HG03469 (cell line): ENCODE data around the gene ZFHX3.

Experiments
- ATAC-seq: cut with Tn5 transposase; IDR thresholded peaks from one replicate; pipeline ENCODE4 v1.9.1; 2021; ENCODE audit warnings: mild to moderate bottlenecking, moderate library complexity, moderate number of reproducible peaks; ENCODE audit not compliant: unreplicated experiment

Gene ZFHX3

GRCh38 chr16:72911971-72912370, 136.0 kb downstream of the ZFHX3 start:
- no peak for ATAC-seq

GRCh38 chr16:72910875-72911274, 137.1 kb downstream of the ZFHX3 start:
- ATAC-seq: no peak

DNA sequence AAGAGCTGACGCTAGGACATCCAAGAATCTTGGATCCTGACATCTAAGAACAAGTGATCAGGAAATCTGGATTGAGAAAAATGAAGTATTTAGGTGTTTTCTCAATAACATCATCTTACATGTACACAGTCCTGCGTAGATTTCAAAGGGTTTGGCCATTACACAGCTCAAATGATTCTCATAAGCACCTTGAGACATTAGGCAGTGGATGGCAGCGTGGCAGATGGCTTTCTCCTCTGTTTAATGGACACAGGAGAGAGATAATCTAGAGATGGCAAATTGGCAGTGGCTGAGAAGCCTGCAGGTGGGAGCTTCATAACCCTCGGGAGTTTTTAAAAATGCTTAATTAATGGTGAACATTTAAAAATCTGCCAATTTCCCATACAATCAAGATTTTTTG, 137.5 kb downstream of the ZFHX3 start:
- no peak for ATAC-seq

GRCh38 chr16:72909196-72909595, 138.7 kb downstream of the ZFHX3 start:
- no peak for ATAC-seq

DNA sequence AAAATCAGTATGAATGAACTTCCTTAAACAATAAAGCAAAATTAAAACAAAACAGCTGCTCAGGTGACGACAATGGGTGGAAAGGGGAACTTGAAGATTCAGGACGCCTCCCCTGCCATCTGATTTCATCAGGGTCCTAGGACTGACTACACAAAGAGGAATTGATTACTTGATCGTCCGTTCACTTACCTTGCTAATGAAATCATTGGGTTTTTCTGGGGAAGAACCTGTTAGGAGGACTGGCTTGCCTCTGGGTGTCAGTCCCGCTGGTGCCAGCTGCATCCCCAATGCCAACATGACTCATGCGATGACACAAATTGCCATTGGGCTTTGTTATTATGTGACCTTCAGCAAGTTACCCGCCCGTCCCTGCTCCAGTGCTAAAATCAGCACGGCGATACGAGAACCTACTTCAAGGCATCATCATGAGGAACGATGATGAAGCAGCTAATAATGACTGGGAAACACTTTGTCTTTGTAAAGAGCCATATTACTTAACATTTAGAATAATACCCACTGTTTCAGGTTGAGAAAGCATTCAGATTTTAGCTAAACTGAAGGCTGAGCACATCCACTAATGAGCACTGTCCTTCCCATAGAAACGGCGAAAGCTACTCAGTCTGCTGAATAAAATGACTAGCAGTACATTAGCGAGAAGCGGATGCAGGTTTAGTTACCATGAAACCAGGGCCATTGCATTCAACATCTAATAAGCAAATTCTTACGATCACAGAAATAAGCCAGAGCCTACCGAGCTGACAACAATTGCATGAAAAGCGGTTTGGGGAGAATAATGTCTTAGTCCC, 139.4 kb downstream of the ZFHX3 start:
- ATAC-seq: no peak

GRCh38 chr16:72905581-72905980, 142.3 kb downstream of the ZFHX3 start:
- ATAC-seq: no peak

- no peak for ATAC-seq
These were observed 144.8 kb downstream of the ZFHX3 start for GRCh38 chr16:72903176-72903575.

- ATAC-seq: no peak
These were observed 145.7 kb downstream of the ZFHX3 start for GRCh38 chr16:72902206-72902605.

DNA sequence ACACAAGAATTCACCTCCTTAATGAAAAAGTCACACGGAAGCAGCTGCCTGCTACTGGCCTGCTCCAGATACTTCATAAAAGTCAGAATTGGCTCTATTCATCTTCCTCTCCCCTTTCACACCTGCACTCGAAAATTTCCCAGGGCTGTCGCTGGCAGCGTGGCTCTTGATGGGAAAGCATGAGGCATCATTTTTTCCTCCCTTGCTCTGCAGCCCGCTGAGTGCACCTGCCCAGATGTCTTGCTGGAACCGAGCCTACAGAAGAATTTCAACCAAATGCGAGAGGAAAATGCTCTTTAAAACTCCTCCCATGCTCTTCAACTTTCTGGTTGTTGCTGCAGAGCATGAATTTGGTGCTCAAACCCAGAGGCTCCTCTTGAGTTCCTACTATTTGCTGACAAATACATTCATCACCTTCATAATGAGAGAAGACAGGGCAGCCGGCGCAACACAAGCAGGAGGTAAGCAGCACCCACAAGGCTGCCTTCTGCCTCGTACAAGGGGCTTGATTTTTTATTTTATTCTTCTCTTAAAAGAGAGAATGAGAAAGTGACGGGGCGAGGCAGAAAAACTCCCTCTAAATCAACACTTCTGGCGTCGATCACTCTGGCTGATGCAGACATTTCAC, 146.8 kb downstream of the ZFHX3 start:
- ATAC-seq: no peak

GRCh38 chr16:72898216-72898825, 149.6 kb downstream of the ZFHX3 start:
- ATAC-seq: no peak

DNA sequence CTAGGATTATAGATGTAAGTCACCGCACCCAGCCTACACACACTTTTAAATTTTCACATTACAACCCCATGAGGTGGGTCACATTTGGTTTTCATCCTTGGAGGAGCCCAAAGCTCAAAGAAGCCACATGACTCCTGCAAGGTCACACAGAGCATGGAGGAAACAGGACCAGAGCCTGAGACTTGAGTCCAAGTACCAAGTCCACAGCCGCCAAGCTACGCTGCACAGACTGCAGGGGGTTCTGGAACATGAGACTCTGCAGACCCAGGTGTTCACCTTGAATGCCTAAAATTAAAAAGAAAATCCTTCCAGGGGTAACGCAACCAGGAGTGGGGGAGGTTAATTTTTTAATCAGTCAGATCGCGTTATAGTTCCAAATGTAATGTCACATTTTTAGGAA, 150.2 kb downstream of the ZFHX3 start:
- ATAC-seq: no peak

DNA sequence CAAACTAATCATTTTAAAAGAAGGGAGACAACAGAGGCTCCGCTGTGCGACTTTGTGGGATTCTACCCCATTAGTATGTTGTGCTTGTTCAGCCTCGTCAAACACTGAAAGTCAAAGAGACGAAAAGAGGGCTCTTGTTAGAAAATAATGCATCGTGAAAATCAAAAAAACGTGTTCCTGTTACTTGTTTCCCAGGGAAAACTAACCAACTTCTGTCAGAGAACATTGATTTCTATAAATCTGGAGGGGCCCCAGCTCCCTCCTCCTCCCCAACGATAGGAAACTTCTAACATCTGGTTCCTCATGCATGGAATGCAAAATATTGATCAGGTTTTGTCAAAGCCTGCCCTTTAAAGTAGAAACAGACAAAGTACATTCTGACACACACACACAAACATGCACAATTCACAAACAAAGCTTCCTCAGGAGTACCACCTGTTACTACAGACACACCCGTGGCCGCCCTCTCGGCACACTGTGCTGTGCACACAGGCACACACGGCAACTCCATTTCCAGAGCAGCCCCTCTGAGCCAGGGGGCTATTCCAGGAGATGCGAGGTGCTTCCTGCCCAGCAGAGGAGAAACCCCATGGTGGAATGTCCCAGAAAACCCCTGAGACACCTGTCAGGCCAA, 151.3 kb downstream of the ZFHX3 start:
- no peak for ATAC-seq

DNA sequence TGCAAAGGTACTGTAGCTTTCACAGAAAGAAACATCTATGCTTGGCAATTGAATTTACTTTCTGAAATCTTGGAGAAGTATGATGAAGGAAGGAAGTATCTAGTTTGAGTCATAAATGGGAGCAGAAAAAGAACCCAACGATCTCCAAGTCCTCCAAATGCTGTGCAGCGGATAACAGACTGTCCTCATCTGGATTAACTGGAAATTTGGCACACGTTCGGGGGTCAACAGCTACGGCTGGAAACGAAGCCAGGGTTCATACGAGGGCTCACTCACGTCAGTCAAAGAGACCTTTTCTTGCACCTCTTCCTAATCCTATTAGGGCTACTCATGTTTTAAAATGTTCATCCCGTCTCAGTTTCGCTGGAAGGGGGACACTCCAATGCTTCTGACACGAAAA, 152.0 kb downstream of the ZFHX3 start:
- no peak for ATAC-seq

DNA sequence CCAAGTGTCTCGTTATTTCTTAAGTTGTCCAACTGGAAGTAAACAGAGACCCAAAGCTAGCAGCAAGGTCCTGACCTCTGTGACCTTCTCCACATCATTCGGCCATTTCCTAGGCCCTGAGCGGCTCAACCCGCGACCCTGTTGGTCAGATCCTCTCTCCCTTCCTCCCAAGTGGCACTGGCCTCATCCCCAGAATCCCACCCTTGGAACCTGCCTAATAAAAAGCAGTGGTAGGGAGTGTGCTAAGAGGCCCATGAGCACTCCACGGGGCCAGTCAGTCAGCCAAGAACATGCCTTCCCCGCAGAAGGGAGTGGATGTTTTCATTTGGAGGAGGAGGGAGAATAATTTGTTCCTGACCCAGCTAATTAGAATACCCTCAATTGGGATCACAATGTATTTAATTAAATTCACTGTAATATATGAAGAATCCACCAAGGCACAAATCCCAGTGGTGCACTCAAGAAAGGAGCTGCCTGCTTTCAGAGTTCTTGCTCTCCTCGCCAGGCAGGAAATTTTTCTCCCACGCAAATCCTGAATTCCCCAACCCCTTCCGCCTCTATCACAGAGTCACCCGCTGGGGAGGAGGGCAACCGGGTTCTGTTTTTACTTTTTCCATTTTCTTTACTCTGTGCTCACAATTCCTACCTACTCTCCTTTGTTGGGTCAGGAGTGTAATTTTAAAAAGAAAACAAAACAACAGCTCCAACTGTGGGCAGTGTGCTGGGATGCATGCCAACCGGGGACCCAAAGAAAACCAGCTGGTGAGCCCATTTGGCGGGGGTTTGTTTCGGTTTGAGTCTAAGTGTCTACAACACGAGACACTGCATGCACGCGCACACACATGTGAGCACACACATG, 153.4 kb downstream of the ZFHX3 start:
- no peak for ATAC-seq

DNA sequence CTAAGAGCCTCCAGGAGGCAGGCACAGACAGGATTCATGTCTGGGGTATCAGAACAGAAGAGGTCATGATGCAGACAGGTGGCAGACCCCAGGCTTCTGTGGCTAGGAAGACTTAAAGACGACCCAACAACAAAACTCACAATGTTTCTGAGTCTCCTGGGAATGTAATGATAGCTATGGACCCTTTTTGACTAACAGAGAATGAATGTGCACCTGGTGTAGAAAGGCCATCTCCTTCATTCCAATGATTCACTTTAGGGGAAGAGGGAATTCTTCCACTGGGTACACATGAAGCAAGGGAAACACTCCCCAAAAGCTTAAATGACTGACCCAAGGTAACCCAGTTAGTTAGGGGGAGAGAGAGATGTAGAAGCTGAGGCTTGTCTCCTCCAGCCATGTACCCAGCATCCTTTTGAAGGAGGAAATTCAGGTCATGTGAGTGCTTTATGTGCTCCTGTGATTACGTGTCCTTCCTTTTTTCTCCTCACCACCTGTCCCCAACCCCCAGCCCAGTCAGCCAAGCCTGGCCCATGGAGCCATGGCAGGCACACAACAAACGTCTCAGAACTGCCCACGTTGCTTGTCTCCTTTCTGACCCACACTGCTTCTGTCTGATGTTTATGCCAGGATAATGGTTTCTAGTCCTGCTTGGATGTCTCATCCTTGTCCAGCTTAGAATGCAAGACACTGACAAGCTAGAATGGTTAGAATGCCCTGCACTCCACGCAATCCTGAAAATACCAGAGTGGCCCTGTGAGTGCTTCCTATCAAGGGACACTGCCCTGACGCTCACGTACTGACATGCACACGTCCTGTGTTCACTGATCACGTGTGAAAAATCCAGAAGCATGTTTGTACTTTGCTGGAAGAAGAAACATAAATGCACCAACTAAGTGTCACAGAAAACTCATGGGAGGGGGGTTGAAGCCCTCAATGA, 156.4 kb downstream of the ZFHX3 start:
- no peak for ATAC-seq

DNA sequence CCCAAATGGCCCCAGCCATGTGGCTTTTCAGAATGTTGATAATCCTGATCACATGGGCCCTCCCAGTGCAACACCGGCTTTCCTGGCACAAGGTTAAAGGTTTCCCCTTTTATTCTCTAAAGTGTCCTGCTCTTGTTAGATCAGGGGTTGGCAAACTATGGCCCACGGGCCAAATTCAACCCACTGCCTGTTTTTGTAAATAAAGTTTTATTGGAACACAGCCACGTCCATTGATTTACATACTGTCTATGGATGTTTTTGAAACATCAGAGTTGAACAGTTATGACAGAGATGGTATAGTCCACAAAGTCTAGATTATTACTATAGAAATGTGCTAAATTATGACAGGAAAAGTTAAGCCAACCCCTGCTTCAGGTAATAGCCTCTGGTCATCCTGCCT, 157.3 kb downstream of the ZFHX3 start:
- no peak for ATAC-seq

- no peak for ATAC-seq
These were observed 158.0 kb downstream of the ZFHX3 start for GRCh38 chr16:72889616-72890582.

GRCh38 chr16:72887537-72887936, 160.4 kb downstream of the ZFHX3 start:
- no peak for ATAC-seq
